Stimulated activated CD4-positive, alpha-beta T cell treated with anti-CD3 and anti-CD28 coated beads, Interleukin-1b, Interleukin-23, amount 100 ng/mL, for 48 hours (primary cell): ENCODE results near the gene MGAM2.
"Not testable (repeated sequence)": the region's sequence is repeated elsewhere in the genome, so short reads cannot be mapped to it uniquely, and the experiment has no call there.

Experiments
- DNase-seq: peaks from one replicate; pipeline ENCODE4 v3.0.0-alpha.2; 2020

MGAM2 gene

GRCh38 chr7:142111499-142111898 is at the start of gene MGAM2:
TSS of gene MGAM2 (plus strand) at chr7:142111718. CDS start at chr7:142116874, 5,156 bp downstream.
- no peak for DNase-seq

- no peak for DNase-seq
These were observed 47.7 kb upstream of the MGAM2 start for GRCh38 chr7:142063551-142064442.

- DNase-seq, result no peak
These were observed 45.0 kb upstream of the MGAM2 start for GRCh38 chr7:142066536-142066935.

- DNase-seq, result no peak
These were observed 33.8 kb upstream of the MGAM2 start for GRCh38 chr7:142077762-142078161.

GRCh38 chr7:142083605-142084004 is 27.9 kb upstream of the MGAM2 start:
- no peak for DNase-seq

- no peak for DNase-seq
These were observed 26.1 kb upstream of the MGAM2 start for GRCh38 chr7:142085428-142085827.

GRCh38 chr7:142088022-142088714 is 23.4 kb upstream of the MGAM2 start:
- no peak for DNase-seq

GRCh38 chr7:142089035-142089434 is 22.5 kb upstream of the MGAM2 start:
- DNase-seq, result no peak

- DNase-seq, result no peak
These were observed 19.6 kb upstream of the MGAM2 start for GRCh38 chr7:142091961-142092360.

- DNase-seq, result no peak
These were observed 16.7 kb upstream of the MGAM2 start for GRCh38 chr7:142094861-142095260.

GRCh38 chr7:142097571-142097970 is 13.9 kb upstream of the MGAM2 start:
- DNase-seq, result no peak

- DNase-seq, result no peak
These were observed 13.5 kb upstream of the MGAM2 start for GRCh38 chr7:142098004-142098403.

GRCh38 chr7:142099347-142099746 is 12.2 kb upstream of the MGAM2 start:
- DNase-seq, result not testable (repeated sequence)

- no peak for DNase-seq
These were observed 10.9 kb upstream of the MGAM2 start for GRCh38 chr7:142100634-142101033.

- not testable (repeated sequence) for DNase-seq
These were observed 9.7 kb upstream of the MGAM2 start for GRCh38 chr7:142101794-142102193.

- no peak for DNase-seq
These were observed 6.7 kb upstream of the MGAM2 start for GRCh38 chr7:142104550-142105527.

- DNase-seq, result no peak
These were observed 2.6 kb upstream of the MGAM2 start for GRCh38 chr7:142108728-142109505.

GRCh38 chr7:142110098-142110497 is 1.4 kb upstream of the MGAM2 start:
- DNase-seq, result no peak

GRCh38 chr7:142110638-142111037 is 880 bp upstream of the MGAM2 start:
- no peak for DNase-seq

GRCh38 chr7:142112086-142112485 is 568 bp downstream of the MGAM2 start:
- no peak for DNase-seq

GRCh38 chr7:142114207-142114606 is 2.7 kb downstream of the MGAM2 start:
- no peak for DNase-seq

- DNase-seq, result no peak
These were observed 9.0 kb downstream of the MGAM2 start for GRCh38 chr7:142120524-142120923.
